Activated gamma-delta T cell (primary cell): Measurements from ENCODE around the gene ESRRG.

Experiments
- DNase-seq: peaks from one replicate; lab custom pipeline; 2025; lab: John Stamatoyannopoulos, UW

The ESRRG gene

GRCh38 chr1:216502528-216503162, 220.6 kb downstream of the ESRRG start:
- no peak for DNase-seq

DNA sequence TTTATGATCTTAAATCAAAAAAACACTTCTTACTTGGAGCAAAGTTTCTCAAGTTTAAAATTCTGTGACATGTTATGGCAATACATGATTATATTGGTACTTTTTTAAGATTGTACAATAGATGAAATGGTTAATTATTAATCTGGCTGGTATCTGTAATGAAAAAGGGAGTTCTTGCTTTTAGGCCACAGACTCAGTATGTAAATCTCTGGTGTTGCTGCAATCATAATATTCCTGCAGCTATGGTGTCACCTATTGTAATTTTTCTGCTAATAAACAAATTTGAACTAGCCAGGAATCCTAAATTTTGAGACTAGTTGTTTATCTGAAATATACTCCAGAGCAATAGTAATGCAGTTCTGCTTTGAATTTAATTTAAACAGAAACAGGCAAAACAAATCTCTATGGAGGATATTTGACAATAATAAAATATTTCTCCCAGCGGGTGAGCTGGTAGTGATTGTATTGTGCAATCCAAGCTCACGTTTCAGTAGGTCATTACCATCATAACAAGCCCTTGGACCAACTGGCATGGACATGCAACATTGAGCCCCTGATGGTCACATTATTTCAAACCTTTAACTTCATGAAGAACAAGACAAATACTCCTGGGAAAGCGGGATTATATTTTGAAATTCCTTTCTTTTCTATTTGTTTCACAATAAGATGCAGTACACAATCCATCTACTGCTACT, 222.8 kb downstream of the ESRRG start:
- DNase-seq = no peak

DNA sequence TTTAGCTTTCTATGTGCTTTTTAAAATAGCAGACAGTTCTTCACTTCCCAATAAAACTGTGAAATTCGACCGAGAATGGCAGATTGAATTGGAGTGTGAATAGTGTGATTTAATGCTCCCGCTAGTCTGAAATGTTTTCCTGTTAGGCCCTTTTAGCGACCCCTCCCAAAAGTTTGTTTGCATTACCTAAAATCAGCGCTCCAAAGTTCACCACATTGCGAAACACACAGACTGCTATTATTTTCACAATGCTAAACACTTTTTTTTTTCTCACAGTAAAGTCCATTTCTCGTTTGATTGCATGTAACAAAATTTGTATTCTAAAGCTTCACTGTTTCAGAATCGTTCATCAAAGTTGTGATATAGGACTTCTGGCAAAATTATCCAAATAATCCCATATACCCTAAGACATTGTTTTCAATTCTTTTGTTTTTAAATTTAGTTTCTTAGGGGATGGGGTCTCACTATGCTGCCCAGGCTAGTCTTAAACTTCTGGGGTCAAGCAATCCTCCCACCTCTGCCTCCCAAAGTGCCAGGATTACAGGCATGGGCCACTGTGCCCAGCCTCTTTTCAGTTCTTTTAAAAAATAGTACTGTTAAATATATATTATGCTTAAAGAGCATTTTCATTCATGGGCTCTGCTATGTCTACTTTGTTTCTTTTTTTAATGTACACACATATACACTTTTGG, 223.5 kb downstream of the ESRRG start:
- no peak for DNase-seq

DNA sequence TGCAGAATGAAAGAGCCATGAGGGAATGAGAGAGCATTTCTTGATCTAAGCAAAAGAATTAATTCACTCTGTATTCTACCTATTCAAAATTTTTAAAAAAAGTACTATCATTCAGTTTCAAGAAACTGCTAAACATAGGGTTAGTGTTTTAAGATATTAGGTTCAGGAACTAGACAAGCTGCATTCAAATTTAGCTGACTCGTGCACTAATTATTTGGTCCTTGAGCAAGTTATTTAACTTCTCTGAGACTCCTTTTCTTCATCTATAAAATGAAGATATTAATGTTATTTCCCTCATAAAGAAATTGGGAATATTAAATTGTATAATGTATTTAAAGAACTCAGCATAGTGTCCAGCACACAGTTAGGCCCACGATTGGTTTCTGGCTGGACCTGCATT, 225.0 kb downstream of the ESRRG start:
- no peak for DNase-seq

DNA sequence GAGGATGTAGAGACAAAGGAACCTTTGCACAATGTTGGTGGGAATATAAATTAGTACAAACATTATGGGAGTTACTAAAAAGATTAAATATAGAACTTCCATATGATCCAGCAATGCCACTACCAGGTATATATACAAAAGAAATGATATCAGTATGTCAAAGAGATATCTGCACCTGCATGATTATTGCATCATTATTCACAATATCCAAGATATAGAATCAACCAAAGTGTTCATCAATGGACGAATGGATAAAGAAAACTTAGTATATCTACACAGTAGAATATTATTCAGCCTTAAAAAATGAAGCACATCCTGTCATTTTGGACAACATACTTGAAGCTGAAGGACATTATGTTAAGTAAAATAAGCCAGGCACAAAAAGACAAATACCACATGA, 238.2 kb downstream of the ESRRG start:
- DNase-seq = no peak

DNA sequence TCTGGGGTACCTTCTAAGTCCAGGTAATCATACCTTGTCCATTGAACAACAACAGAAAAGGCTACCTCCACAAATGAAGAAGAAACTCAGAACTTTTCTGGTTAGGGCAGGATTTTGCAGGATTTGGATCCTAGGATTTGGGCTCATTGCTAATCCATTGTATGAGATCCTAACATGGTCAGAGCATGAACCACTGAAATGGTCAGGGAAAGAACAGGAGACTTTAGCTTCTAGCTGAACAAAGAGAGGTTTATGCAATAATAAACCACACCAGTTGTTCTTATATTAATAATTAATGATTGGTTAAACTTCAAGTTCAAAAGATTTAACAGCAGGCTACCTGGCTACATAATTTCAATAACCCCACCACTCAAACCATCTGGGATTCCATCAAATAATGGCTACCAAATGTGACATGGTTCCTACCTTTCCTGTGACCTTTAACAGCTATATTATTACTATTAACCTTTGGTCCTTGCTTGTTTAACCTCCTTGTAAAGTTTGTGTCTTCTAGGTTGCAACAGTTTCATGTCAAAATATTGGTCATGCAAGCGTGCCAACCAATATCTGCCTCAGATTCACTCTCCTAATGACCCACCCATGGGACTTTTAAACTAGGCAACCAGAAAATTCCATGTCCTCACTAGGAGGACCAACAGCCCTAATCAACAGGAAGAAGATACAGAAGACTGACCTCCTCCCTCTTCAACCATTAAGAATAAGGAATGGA, 239.4 kb downstream of the ESRRG start:
- no peak for DNase-seq

GRCh38 chr1:216482620-216483019, 240.6 kb downstream of the ESRRG start:
- no peak for DNase-seq

DNA sequence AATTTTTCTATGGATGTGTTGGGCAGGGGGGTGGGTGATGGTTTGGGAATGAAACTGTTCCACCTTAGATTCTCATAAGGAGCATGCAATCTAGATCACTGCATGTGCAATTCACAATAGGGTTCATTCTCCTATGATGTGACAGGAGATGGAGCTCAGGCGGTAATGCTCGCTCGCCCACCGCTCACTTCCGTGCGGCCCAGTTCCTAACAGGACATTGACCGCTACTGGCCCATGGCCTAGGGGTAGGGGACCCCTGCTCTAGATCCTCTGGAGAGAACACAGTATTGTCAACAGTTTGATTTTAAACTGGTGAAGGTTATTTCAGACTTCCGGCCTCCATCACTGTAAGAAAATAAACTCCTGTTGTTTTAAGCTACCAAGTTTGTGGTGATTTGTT, 245.0 kb downstream of the ESRRG start:
- no peak for DNase-seq

DNA sequence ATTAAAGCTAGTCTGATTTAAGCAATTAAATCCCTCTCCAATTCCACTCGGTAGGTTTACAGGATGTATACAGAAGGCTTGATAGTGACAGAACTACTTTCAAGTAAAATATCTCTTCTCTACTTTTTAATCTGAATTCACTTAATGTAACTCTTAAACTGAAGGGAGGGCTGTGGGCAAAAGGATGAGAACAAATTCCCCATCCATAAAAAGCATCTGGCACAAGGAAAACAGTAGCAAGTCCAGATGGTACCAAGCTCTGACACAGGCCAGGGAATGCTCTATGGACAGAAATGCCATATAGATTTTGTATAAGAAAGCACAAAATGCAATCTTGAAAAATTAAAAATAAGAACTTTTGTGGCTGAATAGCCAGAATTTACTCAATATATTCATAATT, 246.9 kb downstream of the ESRRG start:
- no peak for DNase-seq

DNA sequence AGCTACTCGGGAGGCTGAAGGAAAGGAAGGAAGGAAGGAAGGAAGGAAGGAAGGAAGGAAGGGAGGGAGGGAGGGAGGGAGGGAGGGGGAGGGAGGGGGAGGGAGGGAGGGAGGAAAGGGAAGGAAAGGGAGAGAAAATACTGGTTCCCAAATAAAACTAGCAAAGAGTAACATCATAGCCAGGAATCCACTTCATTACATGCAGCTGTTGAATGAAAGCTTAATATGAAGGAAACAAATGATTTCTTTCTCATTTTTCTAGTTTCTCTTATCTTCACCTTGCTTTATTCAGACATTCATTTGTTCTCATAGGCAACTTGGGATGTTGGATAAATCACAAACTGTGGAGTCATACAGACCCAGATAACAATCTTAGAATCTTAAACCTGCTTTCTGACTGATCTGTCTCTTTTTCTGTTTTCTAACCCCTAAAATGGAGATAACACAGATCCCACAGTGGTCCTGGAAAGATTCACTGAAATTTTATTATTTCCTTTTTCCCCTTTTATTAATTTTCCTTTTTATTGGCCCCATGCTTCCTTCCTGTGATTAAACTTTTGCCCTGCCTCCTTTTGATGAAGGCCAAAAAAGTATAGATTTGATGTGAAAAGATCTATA, 247.5 kb downstream of the ESRRG start:
- no peak for DNase-seq

- DNase-seq = no peak
These were observed 256.9 kb downstream of the ESRRG start for GRCh38 chr1:216466162-216466801.

GRCh38 chr1:216464489-216464888, 258.7 kb downstream of the ESRRG start:
- no peak for DNase-seq

- no peak for DNase-seq
These were observed 261.0 kb downstream of the ESRRG start for GRCh38 chr1:216462066-216462775.

DNA sequence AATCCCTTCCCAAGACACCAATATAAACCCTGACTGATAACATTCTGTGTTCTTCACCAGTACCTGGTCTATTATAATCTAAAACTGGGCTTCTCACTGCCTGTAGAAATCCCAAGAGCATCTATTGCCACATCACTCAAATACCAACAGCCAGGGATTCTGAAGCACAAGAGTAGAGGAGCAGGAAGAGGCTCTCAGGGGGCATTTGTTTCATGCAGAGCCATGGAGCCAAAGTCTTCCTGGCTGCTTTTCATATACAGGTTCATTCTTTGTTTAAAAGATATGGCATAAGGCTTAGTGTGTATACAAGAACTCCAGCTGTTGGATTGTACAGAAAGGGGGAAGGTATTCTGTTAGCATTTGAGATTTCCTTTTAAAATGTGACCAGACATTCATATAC, 261.8 kb downstream of the ESRRG start:
- DNase-seq = no peak

- no peak for DNase-seq
These were observed 263.5 kb downstream of the ESRRG start for GRCh38 chr1:216459651-216460207.

- DNase-seq = no peak
These were observed 264.4 kb downstream of the ESRRG start for GRCh38 chr1:216458812-216459211.

DNA sequence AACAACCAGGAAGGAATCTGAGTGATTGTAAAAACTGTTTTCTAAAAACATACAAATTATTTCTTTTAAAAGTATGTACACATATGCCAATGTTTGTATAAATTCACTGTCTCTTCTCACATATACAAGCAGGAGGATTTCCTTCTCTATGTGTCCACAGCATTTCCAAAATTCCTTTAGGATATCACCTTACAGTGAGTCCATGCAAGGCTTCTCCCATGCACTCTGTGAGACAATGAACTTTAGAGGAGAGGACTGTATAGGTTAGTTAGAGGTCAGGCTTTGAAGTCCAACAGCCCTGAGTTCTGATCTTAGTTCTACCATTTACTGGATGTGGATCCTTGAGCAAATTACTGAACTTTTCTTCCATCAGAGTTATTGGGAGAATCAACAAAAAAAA, 265.9 kb downstream of the ESRRG start:
- DNase-seq = no peak

GRCh38 chr1:216456682-216457081, 266.5 kb downstream of the ESRRG start:
- no peak for DNase-seq

DNA sequence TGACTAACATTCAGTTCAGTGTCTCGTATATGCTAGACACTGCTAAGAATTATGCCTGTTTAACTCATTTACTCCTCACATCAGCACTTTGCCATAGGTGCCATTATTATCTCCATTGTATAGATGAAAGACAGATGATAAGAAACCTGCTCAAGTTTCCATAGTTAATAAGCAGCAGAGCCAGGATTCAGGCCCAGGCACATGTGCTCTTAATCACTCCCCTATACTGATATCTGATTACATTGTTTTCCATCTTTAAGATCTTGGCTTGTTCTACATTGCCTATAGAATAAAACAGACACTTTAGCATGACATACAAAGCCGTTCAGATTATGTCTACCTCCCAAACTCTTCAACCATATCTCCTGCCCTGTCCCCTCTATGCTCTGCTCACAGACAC, 269.5 kb downstream of the ESRRG start:
- no peak for DNase-seq
